Measurements from ENCODE around the gene AVL9.
"Not testable (repeated sequence)": the region's sequence is repeated elsewhere in the genome, so short reads cannot be mapped to it uniquely, and the experiment has no call there.

Gene AVL9

GRCh38 chr7:32591938-32592337 is 96.6 kb downstream of the AVL9 start:
- DNase-seq = no peak

- no peak for DNase-seq
Observed at GRCh38 chr7:32592701-32593100, 97.4 kb downstream of the AVL9 start.

DNA sequence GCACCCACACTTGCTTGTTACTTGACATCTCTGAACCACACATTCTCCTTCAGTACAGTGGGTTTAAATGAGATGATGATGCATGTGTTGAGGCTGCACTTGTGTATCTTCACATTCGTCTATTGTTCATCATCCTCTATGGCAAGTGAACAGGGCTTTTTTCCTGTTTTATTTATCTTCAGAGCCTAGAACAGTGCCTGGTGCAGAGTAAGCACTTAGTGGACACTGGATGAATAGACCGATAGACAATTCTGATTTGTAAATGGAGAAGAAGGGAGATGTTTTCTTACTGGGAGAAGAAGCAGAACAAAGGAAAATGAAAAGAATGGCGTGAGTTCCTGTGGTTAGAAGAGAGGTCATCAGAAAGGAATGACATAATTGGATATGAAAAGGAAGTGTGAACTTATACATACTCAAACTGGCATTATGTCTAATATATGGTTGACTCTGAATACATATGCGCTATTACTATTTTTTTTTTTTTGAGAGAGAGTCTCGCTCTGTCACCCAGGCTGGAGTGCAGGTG is 99.7 kb downstream of the AVL9 start:
- DNase-seq = no peak

DNA sequence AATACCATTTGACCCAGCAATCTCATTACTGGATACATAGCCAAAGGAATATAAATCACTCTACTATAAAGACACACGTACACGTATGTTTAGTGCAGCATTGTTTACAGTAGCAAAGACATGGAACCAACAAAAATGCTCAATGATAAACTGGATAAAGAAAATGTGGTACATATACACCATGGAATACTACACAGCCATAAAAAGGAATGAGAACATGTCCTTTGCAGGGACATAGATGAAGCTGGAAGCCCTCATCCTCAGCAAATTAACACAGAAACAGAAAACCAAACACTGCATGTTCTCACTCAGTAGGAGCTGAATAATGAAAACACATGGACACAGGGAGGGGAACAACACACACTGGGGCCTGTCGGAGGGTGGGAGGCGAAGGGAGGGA is 105.9 kb downstream of the AVL9 start:
- DNase-seq = not testable (repeated sequence)

DNA sequence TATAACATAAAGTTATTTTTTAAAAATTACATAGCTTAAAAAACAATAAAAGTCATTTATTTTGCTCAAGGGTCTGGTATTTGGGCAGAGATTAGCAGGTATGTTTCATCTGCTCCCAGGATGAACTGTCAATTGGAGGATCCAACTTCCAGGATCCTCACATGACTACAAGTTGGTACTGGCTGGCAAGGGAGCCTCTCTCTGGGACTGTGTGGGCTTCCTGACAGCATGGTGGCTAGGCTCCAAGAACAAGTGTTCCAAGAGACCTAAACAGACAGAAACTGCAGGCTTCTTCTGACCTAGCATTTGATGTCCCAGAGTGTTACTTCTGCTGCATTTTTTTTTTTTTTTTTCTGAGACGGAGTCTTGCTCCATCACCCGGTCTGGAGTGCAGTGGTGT is 107.2 kb downstream of the AVL9 start:
- DNase-seq = no peak

GRCh38 chr7:32603492-32603891 is 108.2 kb downstream of the AVL9 start:
- not testable (repeated sequence) for DNase-seq

DNA sequence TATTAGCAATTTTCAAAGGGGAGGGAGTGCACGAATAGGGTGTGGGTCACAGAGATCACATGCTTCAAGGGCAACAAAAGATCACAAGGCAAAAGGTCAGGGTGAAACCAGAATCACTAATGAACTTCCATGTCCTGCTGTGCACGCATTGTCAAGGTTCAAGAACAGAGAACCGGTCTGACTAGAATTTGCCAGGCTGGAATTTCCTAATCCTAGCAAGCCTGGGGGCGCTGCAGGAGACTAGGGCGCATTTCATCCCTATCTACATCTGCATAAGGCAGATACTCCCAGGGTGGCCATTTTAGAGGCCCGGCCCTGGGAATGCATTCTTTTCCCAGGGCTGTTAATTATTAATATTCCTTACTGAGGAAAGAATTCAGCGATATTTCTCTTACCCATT is 108.8 kb downstream of the AVL9 start:
- not testable (repeated sequence) for DNase-seq

DNA sequence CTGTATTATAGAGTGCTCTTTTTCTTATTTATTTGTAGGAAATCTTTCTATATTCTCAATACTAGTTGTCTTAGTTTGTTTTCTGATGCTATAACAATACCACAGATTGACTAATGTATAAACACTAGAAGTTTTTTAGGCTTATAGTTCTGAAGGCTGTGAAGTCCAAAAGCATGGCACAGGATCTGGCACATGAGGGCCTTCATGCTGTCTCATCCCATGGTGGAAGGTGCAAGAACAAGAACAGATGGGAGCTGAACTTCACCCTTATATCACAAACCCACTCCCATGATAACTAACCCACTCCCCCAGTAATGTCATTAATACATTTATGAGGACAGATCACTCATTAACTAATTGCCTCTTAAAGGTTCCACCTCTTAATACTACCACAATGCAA is 109.7 kb downstream of the AVL9 start:
- no peak for DNase-seq

GRCh38 chr7:32609463-32609862 is 114.2 kb downstream of the AVL9 start:
- DNase-seq = no peak

DNA sequence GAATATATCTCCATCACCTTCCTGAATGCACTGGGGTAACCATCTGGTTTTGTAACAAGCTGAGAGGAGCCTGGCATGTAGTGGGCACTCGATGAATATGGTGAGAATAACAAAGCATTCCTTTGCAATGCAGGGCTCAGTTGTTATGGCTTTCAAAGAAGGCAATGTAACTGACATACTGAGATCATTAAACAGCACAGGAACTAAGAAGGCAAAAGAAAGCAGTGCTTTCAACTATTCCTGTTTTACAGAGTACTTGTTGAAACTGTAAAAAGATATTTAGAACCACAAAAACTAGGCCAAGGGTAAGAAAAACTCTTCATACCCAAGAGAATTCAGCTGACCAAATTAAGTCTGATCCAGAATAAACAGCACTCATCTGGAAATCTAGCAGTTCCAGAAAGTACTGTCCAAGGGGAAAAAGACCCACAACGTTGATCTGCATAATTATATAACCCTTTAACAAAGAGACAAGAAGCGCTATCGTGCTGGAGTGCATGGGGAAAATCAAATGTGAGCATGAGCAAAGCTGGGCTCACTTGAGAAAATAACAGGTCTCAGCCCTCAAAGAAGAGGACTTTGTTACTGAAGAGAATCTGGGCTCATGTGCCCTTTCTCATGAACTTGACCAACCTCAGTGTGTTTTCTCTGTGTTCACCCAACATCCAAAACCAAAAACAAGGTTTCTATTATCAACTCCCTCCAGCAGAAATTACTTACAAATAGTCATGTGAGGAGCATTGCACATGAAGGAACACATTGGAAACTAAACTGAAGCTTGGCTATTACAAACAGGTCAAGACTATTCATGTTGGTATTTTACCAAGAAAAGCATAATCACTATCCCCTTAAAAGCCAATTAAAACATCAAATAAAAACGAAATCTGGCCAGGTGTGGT is 116.2 kb downstream of the AVL9 start:
- no peak for DNase-seq

DNA sequence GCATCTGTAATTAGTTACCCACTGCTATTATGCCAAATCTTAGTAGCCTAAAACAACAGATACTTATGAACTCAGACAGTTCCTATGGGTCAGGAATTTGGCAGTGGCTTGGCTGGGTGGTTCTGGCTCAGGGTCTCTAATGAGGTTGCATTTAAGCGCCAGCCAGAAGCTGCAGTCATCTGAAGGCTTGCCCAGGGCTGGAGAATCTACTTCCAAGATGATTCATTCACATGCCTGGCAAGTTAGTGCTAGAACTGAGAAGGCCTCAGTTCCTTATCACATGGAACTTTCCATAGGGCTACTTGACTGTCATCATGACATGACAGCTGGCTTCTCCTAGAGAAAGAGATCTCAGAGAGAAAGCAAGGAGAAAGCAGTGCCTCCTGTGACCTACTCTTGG is 121.3 kb downstream of the AVL9 start:
- no peak for DNase-seq

- DNase-seq = no peak
Observed at GRCh38 chr7:32618470-32618869, 123.2 kb downstream of the AVL9 start.

DNA sequence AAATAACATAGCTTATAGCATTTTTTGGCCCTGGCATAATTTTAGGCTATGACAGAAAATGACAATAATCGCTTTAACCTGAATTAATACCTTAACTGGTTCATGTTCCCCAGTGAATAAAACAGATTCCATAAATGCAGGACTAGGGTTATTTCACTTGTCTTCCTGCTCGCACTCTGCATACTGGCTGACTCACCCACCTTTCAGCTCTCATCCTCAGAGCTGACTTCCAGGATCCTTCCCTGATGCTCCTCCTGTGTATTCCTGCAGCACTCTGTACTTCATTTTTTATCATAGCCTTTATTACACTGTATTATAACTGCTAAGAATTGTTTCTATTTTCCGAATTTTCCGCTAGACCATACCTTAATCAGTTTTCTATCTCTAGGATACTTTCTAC is 123.7 kb downstream of the AVL9 start:
- no peak for DNase-seq

DNA sequence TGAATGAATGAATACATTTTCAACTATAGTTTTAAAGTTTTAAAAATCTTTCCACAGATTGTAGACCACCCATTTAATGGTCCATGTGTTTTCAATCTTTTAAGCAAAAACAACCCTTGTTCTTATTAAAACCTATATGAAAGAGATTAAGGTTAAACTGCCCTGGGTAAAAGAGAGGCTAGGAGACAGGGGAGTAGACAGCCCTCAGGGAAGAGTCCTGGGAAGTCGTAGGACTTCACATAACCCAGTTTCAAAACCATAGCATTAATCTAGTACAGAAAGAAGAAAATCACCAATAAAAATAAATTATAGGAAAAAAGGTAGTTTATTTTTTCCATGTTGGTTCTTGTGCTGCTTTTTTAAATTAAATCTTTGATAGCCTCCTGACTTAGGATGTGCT is 124.1 kb downstream of the AVL9 start:
- DNase-seq = not testable (repeated sequence)

GRCh38 chr7:32631021-32631420 is 135.7 kb downstream of the AVL9 start:
- no peak for DNase-seq

GRCh38 chr7:32631590-32632497 is 136.6 kb downstream of the AVL9 start:
- not testable (repeated sequence) for DNase-seq

GRCh38 chr7:32633446-32633845 is 138.2 kb downstream of the AVL9 start:
- not testable (repeated sequence) for DNase-seq

GRCh38 chr7:32634798-32635393 is 139.6 kb downstream of the AVL9 start:
- DNase-seq = not testable (repeated sequence)

GRCh38 chr7:32636725-32637462 is 141.6 kb downstream of the AVL9 start:
- not testable (repeated sequence) for DNase-seq

GRCh38 chr7:32637611-32638010 is 142.3 kb downstream of the AVL9 start:
- DNase-seq = not testable (repeated sequence)

Data from activated naive CD4-positive, alpha-beta T cell treated with anti-CD3 and anti-CD28 coated beads, Interleukin-2, amount 50 U/mL, for 16 hours (primary cell).